ENCODE results near the gene PIM3. TPM values are rescaled to one million over a fixed set of nuclear protein-coding genes. Genes with fewer than 3 reads are reported as not detected.
A peak's percentile ranks its signal among the peaks of the same experiment; 100 is the strongest.

PIM3 gene
- total RNA-seq, 1 experiment from 2014 or later, result 15.4 TPM

- Histone ChIP-seq H2AFZ (ENCODE audit: low read length) (peak within 1 kb of the TSS; percentile 82), H3K9ac (ENCODE audit: low read length) (peak within 1 kb of the TSS; percentile 77), H3K79me2 (ENCODE audit: low read length) (peaks cover 14% of the 10 kb centered on the region), H3K9me2 (replicated peaks; ENCODE audit: insufficient read depth, low read length) (no peaks in the 10 kb centered on the region), H3K4me3 (ENCODE audit: low read length) (peak within 1 kb of the TSS; percentile 96), H3K4me2 (ENCODE audit: low read depth, low read length, poor library complexity, severe bottlenecking) (peak within 1 kb of the TSS; percentile 99), H3K27me3 (ENCODE audit: low read length) (no peaks in the 10 kb centered on the region), H3K9me3 (ENCODE audit: low read length) (no peaks in the 10 kb centered on the region), H4K20me1 (ENCODE audit: insufficient read depth, low read depth, low read length) (no peaks in the 10 kb centered on the region), H3K27ac (ENCODE audit: low read length) (0 out of 2 replicates have a peak within 1 kb of the TSS, but pooled peaks have one; percentile 21), H3K4me1 (ENCODE audit: low read length) (peaks cover 18% of the 10 kb centered on the region), H3K36me3 (ENCODE audit: insufficient read depth, low read length) (no peaks in the 10 kb centered on the region)
- DNase-seq, result peak; percentile 98
These were observed 42.3 kb upstream of the PIM3 start, which contains the start of the genes ALG12 and CRELD2 for GRCh38 chr22:49917974-49918910. Gene ALG12, minus strand, starts transcription at chr22:49918438. Its CDS starts 4,673 bp downstream, at chr22:49913765. Gene CRELD2, plus strand, starts transcription at chr22:49918634. Its CDS starts 136 bp downstream, at chr22:49918770.

DNA sequence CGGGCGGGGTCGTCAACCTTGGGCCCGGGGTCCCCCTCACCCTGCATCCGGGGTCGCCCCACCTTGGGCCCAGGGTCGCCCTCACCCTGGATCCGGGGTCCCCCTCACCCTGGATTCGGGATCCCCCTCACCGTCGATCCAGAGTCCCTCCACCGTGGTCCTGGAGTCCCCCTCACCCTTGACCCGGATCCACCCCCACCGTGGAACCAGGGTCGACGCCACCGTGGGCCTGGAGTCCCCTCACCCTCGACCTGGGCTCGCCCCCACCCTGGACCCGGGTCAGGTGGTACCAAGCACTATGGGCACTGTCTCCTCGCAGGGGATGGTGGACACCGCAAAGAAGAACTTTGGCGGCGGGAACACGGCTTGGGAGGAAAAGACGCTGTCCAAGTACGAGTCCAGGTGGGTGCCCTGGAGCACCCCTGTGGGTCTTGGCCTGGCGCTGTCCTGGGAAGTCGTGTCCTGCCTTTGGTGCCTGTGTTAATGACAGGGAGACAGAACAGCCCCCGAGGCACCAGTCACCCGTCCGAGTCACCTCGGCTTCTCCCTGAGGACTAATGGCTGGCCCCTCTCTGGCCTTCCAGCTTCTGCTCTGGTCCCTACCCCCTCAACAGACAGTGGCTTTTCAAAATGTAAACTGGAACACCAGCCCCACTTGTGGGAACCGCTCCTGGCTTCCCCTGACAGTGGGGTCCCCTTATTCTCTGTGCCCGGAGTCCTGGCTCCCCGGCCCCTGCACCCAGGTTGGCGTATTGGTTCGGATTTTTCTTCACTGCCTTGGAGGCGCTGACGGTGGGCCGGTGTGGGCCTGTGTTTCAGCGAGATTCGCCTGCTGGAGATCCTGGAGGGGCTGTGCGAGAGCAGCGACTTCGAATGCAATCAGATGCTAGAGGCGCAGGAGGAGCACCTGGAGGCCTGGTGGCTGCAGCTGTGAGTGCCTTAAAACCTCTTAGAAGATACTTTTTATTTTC, 41.4 kb upstream of the PIM3 start:
- peak overlapping the region; percentile 77 for H3K9ac ChIP-seq (ENCODE audit: low read length)
- H3K9me2 ChIP-seq (replicated peaks; ENCODE audit: insufficient read depth, low read length), result no peaks in the 10 kb centered on the region
- H3K4me3 ChIP-seq (ENCODE audit: low read length), result peak overlapping the region; percentile 96
- H3K9me3 ChIP-seq (ENCODE audit: low read length), result no peaks in the 10 kb centered on the region
- H4K20me1 ChIP-seq (ENCODE audit: insufficient read depth, low read depth, low read length), result no peaks in the 10 kb centered on the region
- DNase-seq, result no peak
- H3K79me2 ChIP-seq (ENCODE audit: low read length), result peaks cover 14% of the 10 kb centered on the region
- H3K36me3 ChIP-seq (ENCODE audit: insufficient read depth, low read length), result no peaks in the 10 kb centered on the region
- no peak overlapping the region for H3K27ac ChIP-seq (ENCODE audit: low read length)
- peak overlapping the region; percentile 99 for H3K4me2 ChIP-seq (ENCODE audit: low read depth, low read length, poor library complexity, severe bottlenecking)
- peaks cover 18% of the 10 kb centered on the region for H3K4me1 ChIP-seq (ENCODE audit: low read length)
- no peaks in the 10 kb centered on the region for H3K27me3 ChIP-seq (ENCODE audit: low read length)
- H2AFZ ChIP-seq (ENCODE audit: low read length), result no peak overlapping the region

GRCh38 chr22:49920859-49921258, 39.7 kb upstream of the PIM3 start:
- Histone ChIP-seq H3K4me2 (ENCODE audit: low read depth, low read length, poor library complexity, severe bottlenecking) (no peak overlapping the region), H4K20me1 (ENCODE audit: insufficient read depth, low read depth, low read length) (no peaks in the 10 kb centered on the region), H3K27me3 (ENCODE audit: low read length) (no peaks in the 10 kb centered on the region), H3K79me2 (ENCODE audit: low read length) (peaks cover 14% of the 10 kb centered on the region), H3K4me1 (ENCODE audit: low read length) (peaks cover 28% of the 10 kb centered on the region), H3K4me3 (ENCODE audit: low read length) (no peak overlapping the region), H3K9me2 (replicated peaks; ENCODE audit: insufficient read depth, low read length) (no peaks in the 10 kb centered on the region), H2AFZ (ENCODE audit: low read length) (no peak overlapping the region), H3K9me3 (ENCODE audit: low read length) (no peaks in the 10 kb centered on the region), H3K9ac (ENCODE audit: low read length) (no peak overlapping the region), H3K36me3 (ENCODE audit: insufficient read depth, low read length) (no peaks in the 10 kb centered on the region), H3K27ac (ENCODE audit: low read length) (no peak overlapping the region)
- no peak for DNase-seq

DNA sequence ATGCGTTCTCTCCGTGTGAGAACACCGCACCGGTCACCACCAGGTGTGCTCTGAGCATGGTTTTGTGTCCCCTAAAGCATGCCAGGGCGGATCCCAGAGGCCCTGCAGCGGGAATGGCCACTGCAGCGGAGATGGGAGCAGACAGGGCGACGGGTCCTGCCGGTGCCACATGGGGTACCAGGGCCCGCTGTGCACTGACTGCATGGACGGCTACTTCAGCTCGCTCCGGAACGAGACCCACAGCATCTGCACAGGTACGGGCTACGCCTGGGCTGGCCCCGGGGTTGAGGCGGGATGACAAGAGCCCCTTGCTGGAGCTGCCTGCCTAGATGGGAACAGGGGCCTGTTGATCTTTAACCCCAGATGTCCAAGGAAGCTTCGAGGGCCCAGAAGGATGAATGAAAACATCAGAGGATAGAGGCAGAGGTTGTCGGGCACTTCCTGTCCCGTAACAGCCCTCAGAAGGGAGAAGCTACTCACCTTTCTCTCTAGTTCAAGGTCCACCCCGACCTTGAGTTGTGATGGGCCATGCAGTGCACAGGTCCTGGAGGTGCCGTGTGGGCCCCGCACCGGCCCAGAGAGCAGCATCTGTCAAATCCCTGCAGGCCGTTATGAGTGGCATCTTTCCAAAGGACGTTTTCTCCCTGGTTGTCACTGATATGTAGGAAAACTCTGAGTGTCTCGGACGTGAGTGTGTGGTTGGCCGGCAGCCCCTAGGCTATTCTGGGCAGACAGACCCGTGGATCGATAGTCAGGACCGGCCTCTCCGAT, 38.9 kb upstream of the PIM3 start:
- Histone ChIP-seq H3K4me2 (ENCODE audit: low read depth, low read length, poor library complexity, severe bottlenecking) (no peak overlapping the region), H3K36me3 (ENCODE audit: insufficient read depth, low read length) (no peaks in the 10 kb centered on the region), H3K27ac (ENCODE audit: low read length) (no peak overlapping the region), H3K9me3 (ENCODE audit: low read length) (no peaks in the 10 kb centered on the region), H3K79me2 (ENCODE audit: low read length) (peaks cover 12% of the 10 kb centered on the region), H3K9me2 (replicated peaks; ENCODE audit: insufficient read depth, low read length) (no peaks in the 10 kb centered on the region), H3K27me3 (ENCODE audit: low read length) (no peaks in the 10 kb centered on the region), H2AFZ (ENCODE audit: low read length) (no peak overlapping the region), H4K20me1 (ENCODE audit: insufficient read depth, low read depth, low read length) (no peaks in the 10 kb centered on the region), H3K9ac (ENCODE audit: low read length) (no peak overlapping the region), H3K4me3 (ENCODE audit: low read length) (no peak overlapping the region), H3K4me1 (ENCODE audit: low read length) (peaks cover 33% of the 10 kb centered on the region)
- DNase-seq, result no peak

DNA sequence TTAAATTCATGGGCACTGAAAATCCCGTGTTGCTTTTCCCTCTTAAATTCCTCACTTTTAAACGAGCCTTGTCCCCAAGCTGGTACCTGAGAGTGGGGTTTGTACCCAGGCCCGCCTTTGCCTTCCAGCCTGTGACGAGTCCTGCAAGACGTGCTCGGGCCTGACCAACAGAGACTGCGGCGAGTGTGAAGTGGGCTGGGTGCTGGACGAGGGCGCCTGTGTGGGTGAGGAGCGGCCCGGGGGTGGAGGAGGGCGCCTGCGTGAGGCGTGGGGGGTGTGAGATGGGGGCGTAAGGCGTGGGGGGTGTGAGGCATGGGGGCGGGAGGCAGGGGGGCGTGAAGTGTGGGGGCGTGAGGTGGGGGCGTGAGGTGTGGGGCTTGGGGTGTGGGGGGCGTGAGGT, 38.1 kb upstream of the PIM3 start:
- Histone ChIP-seq H2AFZ (ENCODE audit: low read length) (no peak overlapping the region), H3K9ac (ENCODE audit: low read length) (no peak overlapping the region), H3K4me1 (ENCODE audit: low read length) (peaks cover 26% of the 10 kb centered on the region), H3K9me2 (replicated peaks; ENCODE audit: insufficient read depth, low read length) (no peaks in the 10 kb centered on the region), H3K4me2 (ENCODE audit: low read depth, low read length, poor library complexity, severe bottlenecking) (no peak overlapping the region), H3K79me2 (ENCODE audit: low read length) (peaks cover 4% of the 10 kb centered on the region), H4K20me1 (ENCODE audit: insufficient read depth, low read depth, low read length) (no peaks in the 10 kb centered on the region), H3K27ac (ENCODE audit: low read length) (no peak overlapping the region), H3K27me3 (ENCODE audit: low read length) (no peaks in the 10 kb centered on the region), H3K4me3 (ENCODE audit: low read length) (no peak overlapping the region), H3K9me3 (ENCODE audit: low read length) (no peaks in the 10 kb centered on the region), H3K36me3 (ENCODE audit: insufficient read depth, low read length) (no peaks in the 10 kb centered on the region)
- DNase-seq, result no peak

DNA sequence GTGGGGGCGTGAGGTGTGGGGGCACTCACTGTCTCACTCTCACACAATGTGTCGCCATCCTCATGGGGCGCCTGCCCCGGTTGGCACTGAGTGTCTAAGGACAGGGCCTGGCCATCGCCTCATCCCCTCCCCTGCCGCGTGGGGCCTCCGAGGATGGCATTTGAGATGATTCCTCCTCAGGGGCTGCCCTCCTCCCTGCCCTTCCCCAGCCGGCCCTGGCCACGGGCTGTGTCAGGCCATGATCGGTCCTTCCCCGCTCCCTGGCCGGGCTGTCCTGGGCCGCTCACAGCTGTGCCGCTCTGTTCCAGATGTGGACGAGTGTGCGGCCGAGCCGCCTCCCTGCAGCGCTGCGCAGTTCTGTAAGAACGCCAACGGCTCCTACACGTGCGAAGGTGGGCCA, 37.6 kb upstream of the PIM3 start:
- Histone ChIP-seq H3K4me3 (ENCODE audit: low read length) (no peak overlapping the region), H3K9me3 (ENCODE audit: low read length) (no peaks in the 10 kb centered on the region), H3K4me1 (ENCODE audit: low read length) (peaks cover 24% of the 10 kb centered on the region), H3K9me2 (replicated peaks; ENCODE audit: insufficient read depth, low read length) (no peaks in the 10 kb centered on the region), H3K79me2 (ENCODE audit: low read length) (no peaks in the 10 kb centered on the region; the same call in 1 of the 2 replicates), H3K4me2 (ENCODE audit: low read depth, low read length, poor library complexity, severe bottlenecking) (no peak overlapping the region), H3K27ac (ENCODE audit: low read length) (no peak overlapping the region), H3K27me3 (ENCODE audit: low read length) (no peaks in the 10 kb centered on the region), H4K20me1 (ENCODE audit: insufficient read depth, low read depth, low read length) (no peaks in the 10 kb centered on the region), H3K9ac (ENCODE audit: low read length) (no peak overlapping the region), H2AFZ (ENCODE audit: low read length) (no peak overlapping the region), H3K36me3 (ENCODE audit: insufficient read depth, low read length) (no peaks in the 10 kb centered on the region)
- no peak for DNase-seq

- peaks cover 24% of the 10 kb centered on the region for H3K4me1 ChIP-seq (ENCODE audit: low read length)
- no peak overlapping the region for H3K27ac ChIP-seq (ENCODE audit: low read length)
- H3K36me3 ChIP-seq (ENCODE audit: insufficient read depth, low read length), result no peaks in the 10 kb centered on the region
- H3K79me2 ChIP-seq (ENCODE audit: low read length), result no peaks in the 10 kb centered on the region
- H2AFZ ChIP-seq (ENCODE audit: low read length), result no peak overlapping the region
- no peak overlapping the region for H3K4me3 ChIP-seq (ENCODE audit: low read length)
- no peaks in the 10 kb centered on the region for H3K9me2 ChIP-seq (replicated peaks; ENCODE audit: insufficient read depth, low read length)
- H3K9ac ChIP-seq (ENCODE audit: low read length), result no peak overlapping the region
- DNase-seq, result no peak
- H4K20me1 ChIP-seq (ENCODE audit: insufficient read depth, low read depth, low read length), result no peaks in the 10 kb centered on the region
- H3K9me3 ChIP-seq (ENCODE audit: low read length), result no peaks in the 10 kb centered on the region
- H3K4me2 ChIP-seq (ENCODE audit: low read depth, low read length, poor library complexity, severe bottlenecking), result no peak overlapping the region
- no peaks in the 10 kb centered on the region for H3K27me3 ChIP-seq (ENCODE audit: low read length)
These were observed 37.1 kb upstream of the PIM3 start for GRCh38 chr22:49923445-49923844.

All from Karpas-422 (cell line).